SKM-1 (cell line): Measurements from ENCODE around the gene ISLR2.

Source experiments
- DNase-seq: peaks from one replicate; lab custom pipeline; 2025; ENCODE audit not compliant: unreplicated experiment; lab: John Stamatoyannopoulos, UW

Gene ISLR2

DNA sequence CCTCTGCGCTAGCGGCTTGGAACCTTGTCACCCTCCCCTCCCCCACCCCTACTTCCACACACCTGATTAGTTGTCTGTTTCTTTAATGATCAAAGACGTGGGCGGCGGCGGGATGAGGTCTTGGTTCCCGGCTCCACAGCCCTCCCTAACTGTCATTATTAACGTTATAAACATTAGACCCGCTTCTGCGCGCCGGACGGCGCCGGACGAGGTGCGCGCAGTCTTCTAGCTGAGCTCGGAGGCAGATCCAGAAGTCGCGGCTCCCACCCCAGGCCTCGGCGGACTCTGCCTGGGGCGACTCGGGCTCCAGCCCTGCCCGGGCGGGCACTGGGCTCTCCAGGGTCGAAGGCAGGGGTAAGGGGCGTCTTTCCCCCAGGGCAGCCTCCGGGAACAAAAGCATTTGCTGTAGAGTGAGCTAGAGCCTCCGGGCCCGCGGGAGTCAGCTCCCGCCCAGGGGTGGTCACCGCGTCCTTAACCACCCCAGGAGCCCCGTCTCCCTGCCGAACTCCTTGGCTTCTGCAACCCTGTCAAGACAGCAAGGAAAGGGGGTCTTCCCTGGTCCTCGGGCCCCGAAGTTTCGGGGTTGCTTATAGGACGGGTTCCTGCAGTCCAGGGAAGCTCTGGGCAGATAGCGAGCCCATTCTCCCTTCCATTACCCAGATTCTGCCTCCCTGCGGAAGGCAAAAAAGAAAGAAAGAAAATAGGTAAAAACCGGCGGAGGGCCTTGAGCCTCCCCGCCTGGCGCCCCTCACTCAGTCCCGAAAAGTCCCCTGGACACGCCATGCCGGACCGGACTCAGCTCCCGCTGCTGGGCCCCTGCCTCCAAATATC lies 2.2 kb upstream of the ISLR2 start:
- DNase-seq, result no peak

DNA sequence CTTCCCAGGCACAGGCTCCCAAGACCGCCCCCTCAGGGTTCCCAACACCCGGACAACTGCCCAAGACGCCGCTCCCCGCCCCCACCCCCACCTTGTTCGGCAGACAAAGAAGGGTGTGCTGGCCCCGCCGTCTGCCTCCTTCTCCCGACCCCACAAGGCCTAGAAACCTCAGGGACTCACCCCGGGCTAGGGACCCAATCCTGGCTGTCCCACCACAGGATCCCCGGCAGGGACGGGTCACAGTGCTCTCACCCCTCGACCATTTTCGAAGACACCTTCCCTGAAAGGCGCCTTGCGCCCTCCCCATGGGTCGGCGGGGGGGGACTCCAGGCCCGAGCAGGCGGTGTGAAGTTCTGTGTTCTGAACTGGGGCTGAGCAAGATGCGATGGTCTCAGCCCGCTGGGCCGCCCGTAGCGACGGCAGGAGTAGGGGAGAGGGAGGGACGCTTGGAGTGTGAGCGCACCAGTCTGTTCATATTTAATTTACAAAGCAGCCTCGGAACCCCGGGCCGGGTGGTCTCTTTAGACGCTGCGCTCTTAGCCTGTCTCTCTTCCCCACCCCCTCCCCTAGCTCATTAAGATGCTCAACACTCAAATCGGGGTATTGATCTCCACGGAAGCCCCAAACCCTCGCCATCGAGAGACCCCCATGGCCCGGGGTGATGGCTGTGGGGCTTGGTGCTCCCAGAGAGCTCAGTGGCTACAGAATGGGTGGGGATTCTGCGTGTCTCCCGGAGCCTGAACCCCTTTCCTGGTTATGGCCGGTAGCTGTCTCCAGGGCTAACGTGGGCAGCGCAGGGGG lies 1.4 kb upstream of the ISLR2 start:
- DNase-seq, result no peak

- DNase-seq, result no peak
Measured at GRCh38 chr15:74129586-74130154, 716 bp upstream of the ISLR2 start.

GRCh38 chr15:74130849-74131627 lies 652 bp downstream of the ISLR2 start:
- DNase-seq, result no peak

GRCh38 chr15:74131628-74132413 lies 1.4 kb downstream of the ISLR2 start:
- DNase-seq, result no peak

- no peak for DNase-seq
Measured at GRCh38 chr15:74132681-74133651, 2.6 kb downstream of the ISLR2 start.

DNA sequence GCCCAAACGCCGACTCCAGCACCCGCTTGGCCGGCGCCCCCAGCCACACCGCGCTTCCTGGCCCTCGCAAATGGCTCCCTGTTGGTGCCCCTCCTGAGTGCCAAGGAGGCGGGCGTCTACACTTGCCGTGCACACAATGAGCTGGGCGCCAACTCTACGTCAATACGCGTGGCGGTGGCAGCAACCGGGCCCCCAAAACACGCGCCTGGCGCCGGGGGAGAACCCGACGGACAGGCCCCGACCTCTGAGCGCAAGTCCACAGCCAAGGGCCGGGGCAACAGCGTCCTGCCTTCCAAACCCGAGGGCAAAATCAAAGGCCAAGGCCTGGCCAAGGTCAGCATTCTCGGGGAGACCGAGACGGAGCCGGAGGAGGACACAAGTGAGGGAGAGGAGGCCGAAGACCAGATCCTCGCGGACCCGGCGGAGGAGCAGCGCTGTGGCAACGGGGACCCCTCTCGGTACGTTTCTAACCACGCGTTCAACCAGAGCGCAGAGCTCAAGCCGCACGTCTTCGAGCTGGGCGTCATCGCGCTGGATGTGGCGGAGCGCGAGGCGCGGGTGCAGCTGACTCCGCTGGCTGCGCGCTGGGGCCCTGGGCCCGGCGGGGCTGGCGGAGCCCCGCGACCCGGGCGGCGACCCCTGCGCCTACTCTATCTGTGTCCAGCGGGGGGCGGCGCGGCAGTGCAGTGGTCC lies 3.5 kb downstream of the ISLR2 start:
- DNase-seq, result no peak

- no peak for DNase-seq
Measured at GRCh38 chr15:74134387-74135027, 4.1 kb downstream of the ISLR2 start.

- no peak for DNase-seq
Measured at GRCh38 chr15:74135041-74135565, 4.7 kb downstream of the ISLR2 start.

DNA sequence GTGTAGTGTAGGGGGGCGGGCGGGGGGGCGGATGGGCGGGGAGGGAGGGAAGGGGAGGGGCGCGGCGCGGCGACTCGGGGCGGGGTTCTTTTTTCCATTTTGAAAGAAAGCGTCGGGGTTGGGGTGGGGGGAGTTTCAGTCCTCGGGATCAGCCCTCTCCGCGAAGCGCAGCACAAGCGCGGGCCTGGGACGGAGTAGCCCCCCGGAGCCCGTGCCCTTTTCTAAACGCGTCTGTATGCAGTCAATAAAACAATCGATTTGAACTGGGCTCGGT lies 6.1 kb downstream of the ISLR2 start:
- no peak for DNase-seq

DNA sequence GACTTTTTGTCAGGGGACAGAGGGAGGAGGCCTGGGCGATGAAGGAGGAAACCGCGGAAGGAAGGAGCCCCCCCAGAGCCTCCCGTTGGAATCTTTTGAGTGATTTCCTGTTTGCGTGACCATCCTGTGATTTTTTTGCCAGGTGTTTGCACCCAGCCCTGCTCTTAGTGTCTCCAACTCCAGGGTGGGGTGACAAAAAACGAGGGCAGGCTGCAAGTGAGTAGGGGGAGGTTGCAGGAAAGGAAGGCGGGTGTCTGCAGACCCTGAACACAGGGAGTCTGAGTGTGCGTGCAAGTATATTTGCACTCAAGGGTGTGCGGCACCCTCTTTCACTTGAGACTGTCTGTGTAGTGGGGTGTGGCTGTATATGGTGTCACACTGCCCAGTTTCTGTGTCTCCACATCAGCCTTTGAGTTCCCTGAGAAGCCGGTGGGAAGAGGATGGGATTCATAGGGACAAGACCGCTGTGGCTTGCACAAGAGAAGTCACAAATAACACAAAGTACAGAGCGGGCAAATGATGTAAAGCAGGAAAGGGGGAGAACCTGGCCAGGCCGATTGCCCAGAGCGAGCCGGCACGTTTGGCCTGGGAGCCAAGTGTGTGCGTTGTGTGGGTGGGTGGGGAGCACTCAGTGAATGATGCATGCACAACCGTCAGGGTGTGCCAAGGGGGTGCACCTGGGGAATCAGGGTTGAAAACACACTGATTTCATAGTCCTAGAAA lies 6.6 kb downstream of the ISLR2 start:
- DNase-seq, result no peak

DNA sequence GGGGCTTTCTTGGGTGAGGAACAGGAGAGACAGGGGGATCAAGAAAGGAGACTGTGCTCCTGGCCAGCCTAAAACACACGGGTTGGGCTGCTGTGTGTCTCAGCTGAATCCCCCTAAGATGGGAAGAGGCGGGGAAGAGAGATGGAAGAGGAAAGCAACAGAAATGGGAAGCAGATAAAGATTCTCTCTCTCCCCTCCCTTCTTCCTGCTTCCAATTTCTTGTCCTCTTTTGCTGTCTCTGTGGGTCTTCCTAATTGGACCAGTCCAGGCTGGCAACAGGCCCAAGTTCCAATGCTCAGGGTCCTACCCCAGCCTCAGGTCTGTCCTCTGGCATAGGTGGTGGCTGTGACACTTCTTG lies 7.1 kb downstream of the ISLR2 start:
- no peak for DNase-seq

DNA sequence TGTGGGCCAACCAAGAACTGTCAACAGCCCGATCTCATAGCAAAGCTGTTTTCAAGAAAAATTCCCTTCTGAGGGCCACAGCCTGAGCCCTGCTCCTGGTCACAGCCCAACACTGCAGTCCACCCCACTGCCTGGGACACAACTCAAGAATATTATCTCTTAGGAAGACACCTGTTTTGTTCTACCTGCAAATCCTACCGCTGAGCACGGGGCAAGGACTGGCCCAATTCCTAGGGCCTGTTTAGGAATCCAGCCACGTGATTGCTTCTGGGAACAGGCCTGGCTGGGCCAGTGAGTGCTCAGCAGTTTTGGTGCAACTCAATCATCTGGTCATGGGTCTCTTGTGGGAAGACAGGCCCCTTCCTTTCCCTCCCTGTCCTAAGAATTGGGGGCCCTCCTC lies 8.3 kb downstream of the ISLR2 start:
- no peak for DNase-seq

DNA sequence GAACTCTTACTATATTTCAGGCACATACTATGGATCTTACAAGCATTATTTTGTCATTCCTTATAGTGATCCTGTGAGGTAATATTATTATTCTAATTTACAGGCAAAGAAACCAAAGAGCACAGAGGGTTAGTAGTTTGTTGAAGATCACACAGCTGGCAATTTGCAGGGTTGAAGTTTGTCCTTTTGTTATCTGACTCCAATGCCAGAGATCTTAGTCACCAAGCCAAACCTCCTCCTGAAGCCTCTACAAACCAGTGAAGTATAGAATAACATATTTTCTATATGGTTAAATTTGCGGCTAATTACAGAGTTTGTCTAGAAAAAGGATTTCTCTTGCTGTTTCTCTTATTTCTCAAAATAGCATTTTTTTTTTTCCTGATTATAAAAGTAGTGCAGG lies 11.2 kb downstream of the ISLR2 start:
- no peak for DNase-seq

DNA sequence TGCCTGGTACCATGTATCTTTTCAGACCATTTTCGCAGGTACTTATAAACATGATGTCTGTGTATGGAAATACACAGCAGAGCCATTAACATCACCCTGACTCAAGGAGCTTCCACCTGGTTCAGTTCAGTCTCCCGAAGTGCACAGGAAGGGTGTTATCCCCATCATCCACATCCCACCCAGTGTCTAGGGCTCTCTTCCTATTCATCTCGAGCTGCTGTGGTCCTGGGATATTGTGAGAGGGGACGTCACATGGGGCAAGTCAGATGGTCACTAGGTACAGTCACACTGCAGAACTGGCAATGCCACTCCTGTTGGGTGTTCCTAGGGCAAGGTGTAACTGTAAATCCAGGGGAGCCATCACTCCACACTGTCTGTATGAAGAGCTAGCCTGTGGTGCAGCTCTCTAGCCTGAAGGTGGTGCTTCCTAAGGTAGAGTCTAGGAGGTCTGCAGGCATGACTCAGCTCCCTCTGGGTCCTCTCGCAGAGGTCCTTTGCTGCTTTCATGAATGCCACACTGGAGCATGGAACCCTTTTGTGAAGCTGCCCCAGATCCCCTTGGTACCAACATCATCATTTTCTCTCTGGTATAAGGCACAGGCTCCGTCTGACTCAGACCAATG lies 13.9 kb downstream of the ISLR2 start:
- no peak for DNase-seq

GRCh38 chr15:74146277-74146800 lies 16.0 kb downstream of the ISLR2 start:
- DNase-seq, result no peak

DNA sequence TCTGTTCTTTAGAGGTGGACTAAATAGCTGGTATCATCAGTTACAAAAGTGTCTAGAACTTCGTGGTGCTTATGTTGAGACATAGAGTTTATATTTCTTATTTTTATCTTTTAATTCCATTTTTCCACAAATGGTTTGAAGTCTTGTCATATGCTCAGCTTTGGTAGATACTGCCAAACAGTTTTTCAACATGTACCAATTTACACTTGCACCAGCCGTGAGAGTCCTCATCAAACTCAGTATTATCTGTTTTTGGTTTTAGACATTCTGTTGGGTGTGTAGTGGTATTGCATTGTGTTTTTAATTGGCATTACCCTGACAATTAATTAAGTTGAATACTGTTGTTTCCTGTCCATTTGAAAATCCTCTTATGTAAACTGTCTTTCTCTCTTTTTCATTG lies 16.7 kb downstream of the ISLR2 start:
- DNase-seq, result no peak
